ENCODE results near the gene USO1. TPM values are rescaled to one million over a fixed set of nuclear protein-coding genes. Genes with fewer than 3 reads are reported as not detected.

Gene USO1
- polyA plus RNA-seq, 1 donor, result 236 TPM

DNA sequence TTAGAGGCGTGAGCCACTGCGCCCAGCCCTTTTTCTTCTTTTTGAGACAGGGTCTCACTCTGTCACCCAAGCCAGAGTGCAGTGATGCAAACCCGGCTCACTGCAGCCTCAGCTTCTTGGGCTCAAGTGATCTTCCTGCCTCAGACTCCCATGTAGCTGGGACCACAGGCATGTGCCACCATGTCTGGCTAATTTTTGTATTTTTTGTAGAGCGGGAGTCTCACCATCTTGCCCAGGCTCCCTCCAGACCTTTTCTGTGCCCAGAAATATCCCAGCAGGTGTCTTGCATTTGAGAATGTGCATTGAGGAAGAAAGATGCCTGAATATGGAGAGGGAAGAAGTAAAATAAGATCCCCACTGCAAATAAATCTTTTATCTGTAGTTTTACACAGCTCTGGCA lies 119.2 kb downstream of the USO1 start:
- no peak for DNase-seq (ENCODE audit: low read depth)

DNA sequence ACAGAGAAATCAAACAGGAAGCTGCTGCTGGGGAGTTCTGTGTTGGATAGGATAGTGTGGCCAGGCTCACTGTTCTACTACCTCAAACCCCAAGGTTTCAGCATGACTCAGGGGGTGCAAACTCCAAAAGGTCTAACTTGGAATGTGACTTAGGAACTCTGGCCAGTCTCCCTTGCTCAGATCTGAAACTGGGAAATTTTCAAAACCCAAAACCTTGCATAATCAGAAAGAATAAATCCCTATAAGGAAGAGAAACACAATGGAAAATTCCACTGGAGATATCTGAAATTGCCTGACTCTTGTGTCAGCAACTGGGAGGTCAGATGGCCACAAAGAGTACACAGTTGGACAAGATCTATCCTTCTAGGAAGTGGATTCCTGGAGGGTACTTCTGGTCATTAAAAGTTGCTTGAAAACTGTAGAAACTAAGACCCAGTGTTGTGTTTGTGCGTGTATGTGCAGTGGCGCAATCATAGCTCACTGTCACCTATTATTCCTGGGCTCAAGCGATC lies 119.8 kb downstream of the USO1 start:
- DNase-seq (ENCODE audit: low read depth), result no peak

DNA sequence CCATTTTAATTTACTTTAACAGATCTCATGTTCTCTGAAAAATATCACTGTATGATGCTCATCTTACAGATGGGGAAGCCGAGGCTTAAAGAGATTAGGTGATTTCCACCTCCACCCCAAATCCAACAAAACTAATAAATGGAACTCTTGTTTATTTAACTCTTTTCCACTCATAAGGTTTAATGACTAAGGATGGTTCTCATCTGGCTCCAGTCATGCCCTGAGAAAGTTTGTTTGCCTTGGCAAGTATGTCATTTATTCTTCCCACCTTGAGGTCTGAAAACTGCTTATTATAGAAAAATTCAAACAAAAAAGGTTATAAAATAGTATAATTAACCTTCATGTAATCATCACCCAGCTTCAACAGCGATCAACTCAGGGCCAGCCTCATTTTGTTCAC lies 121.6 kb downstream of the USO1 start:
- no peak for DNase-seq (ENCODE audit: low read depth)

DNA sequence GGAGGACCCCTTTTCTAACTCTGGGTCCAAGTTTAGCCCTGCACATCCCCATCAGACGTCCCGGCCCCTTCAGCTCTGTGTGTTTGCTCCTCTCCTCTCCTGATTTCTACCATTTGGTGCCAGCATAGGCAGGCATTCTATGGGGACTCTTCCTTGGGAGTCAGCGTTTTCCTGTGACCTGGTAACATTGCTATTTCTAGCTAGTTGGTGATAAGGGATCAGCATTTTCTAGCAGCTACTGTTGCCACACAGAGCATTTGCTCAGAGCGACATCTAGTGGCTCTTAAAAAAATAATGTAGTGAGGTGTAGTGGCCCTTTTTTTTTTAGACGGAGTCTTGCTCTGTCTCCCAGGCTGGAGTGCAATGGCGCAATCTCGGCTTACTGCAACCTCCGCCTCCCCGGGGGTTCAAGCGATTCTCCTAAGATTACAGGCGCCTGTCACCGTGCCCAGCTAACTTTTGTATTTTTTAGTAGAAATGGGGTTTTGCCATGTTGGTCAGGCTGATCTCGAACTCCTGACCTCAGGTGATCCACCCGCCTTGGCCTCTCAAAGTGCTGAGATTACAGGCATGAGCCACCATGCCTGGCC lies 123.9 kb downstream of the USO1 start:
- DNase-seq (ENCODE audit: low read depth), result peak; percentile 53

DNA sequence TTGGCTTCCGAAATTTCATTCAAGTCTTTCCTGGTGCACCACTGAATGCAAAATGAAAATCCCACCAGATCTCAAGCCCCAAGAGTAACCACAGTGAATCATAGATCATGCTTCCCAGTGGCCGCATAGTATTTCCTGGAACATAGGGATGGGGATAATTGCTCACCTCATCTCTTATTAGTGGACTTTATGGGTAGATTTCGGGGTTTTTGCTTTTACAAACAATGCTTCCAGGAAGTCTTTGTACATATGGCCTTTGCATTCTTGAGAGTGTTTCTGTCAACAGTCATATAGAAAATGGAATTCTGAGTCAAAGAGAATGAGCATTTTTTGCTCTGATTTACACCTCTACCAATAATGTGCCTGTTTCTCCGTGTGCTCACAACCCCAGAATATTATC lies 124.5 kb downstream of the USO1 start:
- no peak for DNase-seq (ENCODE audit: low read depth)

DNA sequence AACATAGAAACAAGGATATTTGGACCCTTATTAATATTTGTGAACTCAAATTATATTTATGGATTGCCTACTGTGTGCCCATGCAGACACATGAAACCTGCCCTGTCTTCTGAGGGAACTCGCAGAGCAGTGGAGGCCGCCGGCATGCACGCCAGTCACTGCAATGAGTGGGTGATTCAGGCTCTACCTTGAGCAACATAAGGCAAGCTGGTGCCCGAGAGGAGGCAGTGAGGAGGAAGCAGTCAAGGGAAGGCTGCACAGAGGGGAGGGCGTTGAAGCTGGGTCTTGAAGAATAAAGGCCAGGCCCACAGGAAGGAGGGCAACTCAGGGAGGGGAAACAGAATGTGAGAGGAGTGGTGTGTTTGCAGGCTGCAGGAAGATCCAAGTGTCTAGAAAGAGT lies 125.1 kb downstream of the USO1 start:
- DNase-seq (ENCODE audit: low read depth), result no peak

DNA sequence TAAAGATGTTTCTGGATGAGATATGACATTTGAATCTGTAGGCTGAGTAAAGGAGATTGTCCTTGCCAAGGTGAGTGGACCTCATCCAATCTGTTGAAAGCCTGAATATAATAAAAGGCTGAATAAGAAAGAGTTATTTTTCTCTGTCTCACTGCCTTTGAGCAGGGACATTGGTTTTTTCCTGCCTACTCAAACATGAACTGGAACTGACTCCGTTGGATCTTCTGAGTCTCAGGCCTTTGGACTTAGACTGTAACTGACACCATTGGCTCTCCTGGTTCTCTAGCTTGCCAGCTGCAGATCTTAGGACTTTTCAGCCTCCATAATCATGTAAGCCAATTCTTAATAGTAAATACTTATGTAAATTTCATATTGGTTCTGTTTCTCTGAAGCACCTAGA lies 134.3 kb downstream of the USO1 start:
- DNase-seq (ENCODE audit: low read depth), result no peak

DNA sequence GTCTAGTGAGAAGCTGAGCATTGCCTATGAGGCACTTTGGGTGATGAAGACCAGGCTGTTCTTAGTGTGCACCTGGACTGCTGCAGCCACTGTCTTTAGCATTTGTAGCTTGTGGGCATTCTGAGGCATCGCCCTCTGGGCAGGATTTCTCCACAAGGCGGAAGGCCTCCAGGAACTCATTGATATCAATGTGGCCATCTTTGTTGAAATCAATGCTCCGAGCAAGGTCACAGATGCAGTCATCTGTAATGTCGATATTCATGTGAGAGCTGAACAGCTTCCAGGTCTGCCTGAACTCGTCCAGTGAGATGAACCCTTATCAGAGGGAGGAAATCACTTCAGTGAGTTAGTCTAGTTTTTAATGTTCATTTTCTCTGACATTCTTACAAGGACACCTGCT lies 136.2 kb downstream of the USO1 start:
- no peak for DNase-seq (ENCODE audit: low read depth)

Other genes starting within 250 kb of the USO1 start
- gene RCHY1, start 210.2 kb upstream of the USO1 start, polyA plus RNA-seq (ENCODE audit: insufficient read length), result 22.7 TPM
- 16.0 TPM for gene THAP6, start 210.1 kb upstream of the USO1 start, polyA plus RNA-seq (ENCODE audit: insufficient read length)
- 0.25 TPM for gene ODAPH, start 168.5 kb upstream of the USO1 start, polyA plus RNA-seq (ENCODE audit: insufficient read length)
- 0.14 TPM for gene CDKL2, start 94.0 kb upstream of the USO1 start, polyA plus RNA-seq (ENCODE audit: insufficient read length)
- 152 TPM for gene G3BP2, start 51.2 kb upstream of the USO1 start, polyA plus RNA-seq (ENCODE audit: insufficient read length)
- 0.30 TPM for gene PPEF2, start 177.9 kb downstream of the USO1 start, polyA plus RNA-seq (ENCODE audit: insufficient read length)
- gene NAAA, start 216.4 kb downstream of the USO1 start, polyA plus RNA-seq (ENCODE audit: insufficient read length), result 15.8 TPM